Measurements from ENCODE around the gene FAM13A.

DNA sequence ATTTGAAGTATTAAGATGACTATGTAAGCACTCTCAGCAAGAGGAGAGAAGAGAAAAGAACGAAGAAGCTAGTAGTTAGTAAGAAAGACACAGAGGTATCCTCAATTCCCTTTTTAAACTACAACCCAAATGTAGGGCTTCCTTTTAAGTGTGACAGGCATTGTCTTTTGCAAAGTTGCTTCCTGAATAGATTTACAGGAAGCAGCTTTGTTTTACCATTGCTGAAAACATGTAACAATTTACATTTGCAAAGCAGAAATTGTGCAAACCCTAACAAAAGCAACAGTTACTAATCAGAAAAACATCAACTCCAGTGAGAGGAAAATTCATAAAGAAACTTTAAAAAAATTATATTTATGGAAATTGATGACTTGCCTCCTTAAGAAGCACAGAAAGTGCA lies 96.4 kb downstream of the FAM13A start:
- TF ChIP-seq ZSCAN16 (tag by site-specific recombination; IDR thresholded peaks at IDR 0.05) (no peak), ZNF24 (tag by site-specific recombination; IDR thresholded peaks at IDR 0.05) (no peak), ZNF707 (tag by site-specific recombination; IDR thresholded peaks at IDR 0.05) (no peak), ZSCAN23 (tag by site-specific recombination; IDR thresholded peaks at IDR 0.05) (no peak)
- TF ChIP-seq, protein P1, sequence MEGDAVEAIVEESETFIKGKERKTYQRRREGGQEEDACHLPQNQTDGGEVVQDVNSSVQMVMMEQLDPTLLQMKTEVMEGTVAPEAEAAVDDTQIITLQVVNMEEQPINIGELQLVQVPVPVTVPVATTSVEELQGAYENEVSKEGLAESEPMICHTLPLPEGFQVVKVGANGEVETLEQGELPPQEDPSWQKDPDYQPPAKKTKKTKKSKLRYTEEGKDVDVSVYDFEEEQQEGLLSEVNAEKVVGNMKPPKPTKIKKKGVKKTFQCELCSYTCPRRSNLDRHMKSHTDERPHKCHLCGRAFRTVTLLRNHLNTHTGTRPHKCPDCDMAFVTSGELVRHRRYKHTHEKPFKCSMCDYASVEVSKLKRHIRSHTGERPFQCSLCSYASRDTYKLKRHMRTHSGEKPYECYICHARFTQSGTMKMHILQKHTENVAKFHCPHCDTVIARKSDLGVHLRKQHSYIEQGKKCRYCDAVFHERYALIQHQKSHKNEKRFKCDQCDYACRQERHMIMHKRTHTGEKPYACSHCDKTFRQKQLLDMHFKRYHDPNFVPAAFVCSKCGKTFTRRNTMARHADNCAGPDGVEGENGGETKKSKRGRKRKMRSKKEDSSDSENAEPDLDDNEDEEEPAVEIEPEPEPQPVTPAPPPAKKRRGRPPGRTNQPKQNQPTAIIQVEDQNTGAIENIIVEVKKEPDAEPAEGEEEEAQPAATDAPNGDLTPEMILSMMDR (tag by site-specific recombination; IDR thresholded peaks at IDR 0.05), result no peak
